ENCODE data around the gene DRG2.
A peak's percentile ranks its signal among the peaks of the same experiment; 100 is the strongest.

The DRG2 gene

DNA sequence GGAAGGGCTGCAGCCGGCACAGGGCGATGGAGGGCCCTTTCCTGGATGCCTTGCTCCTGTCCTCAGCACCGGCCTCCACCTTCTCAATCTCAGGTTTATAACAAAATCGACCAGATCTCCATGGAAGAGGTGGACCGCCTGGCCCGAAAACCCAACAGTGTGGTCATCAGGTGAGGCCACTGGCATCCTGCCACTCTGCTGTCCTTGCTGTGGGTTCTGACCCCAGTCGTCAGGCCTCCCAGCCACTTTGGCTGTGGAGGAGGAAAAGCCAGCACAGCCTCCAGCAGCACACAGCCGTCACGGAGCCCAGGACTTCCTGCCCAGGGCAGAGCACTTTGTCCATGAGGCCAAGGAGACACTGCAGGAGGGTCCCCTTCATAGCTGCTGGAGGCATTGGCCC is 14.1 kb downstream of the DRG2 start:
- Histone ChIP-seq H3K4me3 (ENCODE audit: low read depth in 1 of 2, low read length in 2 of 2) (no peak overlapping the region), H3K9me3 (ENCODE audit: insufficient read depth, low read length, severe bottlenecking) (no peaks in the 10 kb centered on the region), H3K4me2 (ENCODE audit: insufficient read depth, low read length) (no peak overlapping the region), H3K27ac (ENCODE audit: low read length) (no peak overlapping the region), H3K36me3 (ENCODE audit: insufficient read depth, low read length) (peaks cover 90% of the 10 kb centered on the region), H3K27me3 (ENCODE audit: insufficient read depth, low read length, poor library complexity) (no peaks in the 10 kb centered on the region), H3K4me1 (ENCODE audit: insufficient read depth, low read length) (no peaks in the 10 kb centered on the region), H3K79me2 (ENCODE audit: insufficient read depth, low read length) (no peaks in the 10 kb centered on the region), H2AFZ (ENCODE audit: low read depth, low read length) (no peak overlapping the region), H3K9ac (ENCODE audit: low read depth, low read length) (no peak overlapping the region), H4K20me1 (ENCODE audit: insufficient read depth, low read length) (peaks cover 8% of the 10 kb centered on the region; the same call in 1 of the 2 replicates)
- DNase-seq (no peak), ATAC-seq (ENCODE audit: insufficient read depth, low read depth) (no peak)
- TF ChIP-seq, protein P1, sequence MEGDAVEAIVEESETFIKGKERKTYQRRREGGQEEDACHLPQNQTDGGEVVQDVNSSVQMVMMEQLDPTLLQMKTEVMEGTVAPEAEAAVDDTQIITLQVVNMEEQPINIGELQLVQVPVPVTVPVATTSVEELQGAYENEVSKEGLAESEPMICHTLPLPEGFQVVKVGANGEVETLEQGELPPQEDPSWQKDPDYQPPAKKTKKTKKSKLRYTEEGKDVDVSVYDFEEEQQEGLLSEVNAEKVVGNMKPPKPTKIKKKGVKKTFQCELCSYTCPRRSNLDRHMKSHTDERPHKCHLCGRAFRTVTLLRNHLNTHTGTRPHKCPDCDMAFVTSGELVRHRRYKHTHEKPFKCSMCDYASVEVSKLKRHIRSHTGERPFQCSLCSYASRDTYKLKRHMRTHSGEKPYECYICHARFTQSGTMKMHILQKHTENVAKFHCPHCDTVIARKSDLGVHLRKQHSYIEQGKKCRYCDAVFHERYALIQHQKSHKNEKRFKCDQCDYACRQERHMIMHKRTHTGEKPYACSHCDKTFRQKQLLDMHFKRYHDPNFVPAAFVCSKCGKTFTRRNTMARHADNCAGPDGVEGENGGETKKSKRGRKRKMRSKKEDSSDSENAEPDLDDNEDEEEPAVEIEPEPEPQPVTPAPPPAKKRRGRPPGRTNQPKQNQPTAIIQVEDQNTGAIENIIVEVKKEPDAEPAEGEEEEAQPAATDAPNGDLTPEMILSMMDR (IDR thresholded peaks at IDR 0.05; ENCODE audit: borderline replicate concordance, extremely low read depth, low read length, poor library complexity, severe bottlenecking): no peak
- TF ChIP-seq EZH2 (IDR thresholded peaks at IDR 0.05; ENCODE audit: borderline replicate concordance, low read depth, low read length, severe bottlenecking): no peak

DNA sequence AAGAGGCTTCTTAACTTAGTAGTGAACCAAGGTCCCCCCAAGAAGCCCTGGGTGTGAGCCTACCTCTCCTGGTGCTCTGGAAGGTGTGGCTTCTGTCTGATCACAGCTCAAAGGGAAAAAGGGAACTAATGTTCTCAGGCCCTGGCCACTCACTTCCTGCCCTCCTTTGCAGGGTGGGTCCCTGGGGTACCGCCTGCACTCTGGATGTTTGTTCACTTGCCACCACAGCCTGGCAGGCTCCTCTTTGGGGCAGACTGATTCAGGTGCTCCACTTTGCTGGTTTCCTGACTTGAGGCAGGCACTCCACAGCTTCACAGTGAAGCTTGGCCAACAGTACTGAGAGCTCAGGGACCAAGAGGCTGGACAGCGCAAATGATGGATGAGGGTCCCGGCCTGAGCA is 14.9 kb downstream of the DRG2 start:
- no peak for TF ChIP-seq EZH2 (IDR thresholded peaks at IDR 0.05; ENCODE audit: borderline replicate concordance, low read depth, low read length, severe bottlenecking)
- TF ChIP-seq, protein P1 (IDR thresholded peaks at IDR 0.05; ENCODE audit: borderline replicate concordance, extremely low read depth, low read length, poor library complexity, severe bottlenecking): no peak
- Histone ChIP-seq H2AFZ (ENCODE audit: low read depth, low read length) (no peak overlapping the region), H3K9ac (ENCODE audit: low read depth, low read length) (no peak overlapping the region), H4K20me1 (ENCODE audit: insufficient read depth, low read length) (peaks cover 8% of the 10 kb centered on the region; the same call in 1 of the 2 replicates), H3K4me2 (ENCODE audit: insufficient read depth, low read length) (no peak overlapping the region), H3K4me1 (ENCODE audit: insufficient read depth, low read length) (no peaks in the 10 kb centered on the region), H3K27ac (ENCODE audit: low read length) (no peak overlapping the region), H3K4me3 (ENCODE audit: low read depth in 1 of 2, low read length in 2 of 2) (no peak overlapping the region), H3K36me3 (ENCODE audit: insufficient read depth, low read length) (peaks cover 88% of the 10 kb centered on the region), H3K79me2 (ENCODE audit: insufficient read depth, low read length) (no peaks in the 10 kb centered on the region), H3K9me3 (ENCODE audit: insufficient read depth, low read length, severe bottlenecking) (no peaks in the 10 kb centered on the region), H3K27me3 (ENCODE audit: insufficient read depth, low read length, poor library complexity) (no peaks in the 10 kb centered on the region)
- ATAC-seq (ENCODE audit: insufficient read depth, low read depth) (peak; percentile 29; the same call in 1 of the 3 replicates), DNase-seq (no peak)

DNA sequence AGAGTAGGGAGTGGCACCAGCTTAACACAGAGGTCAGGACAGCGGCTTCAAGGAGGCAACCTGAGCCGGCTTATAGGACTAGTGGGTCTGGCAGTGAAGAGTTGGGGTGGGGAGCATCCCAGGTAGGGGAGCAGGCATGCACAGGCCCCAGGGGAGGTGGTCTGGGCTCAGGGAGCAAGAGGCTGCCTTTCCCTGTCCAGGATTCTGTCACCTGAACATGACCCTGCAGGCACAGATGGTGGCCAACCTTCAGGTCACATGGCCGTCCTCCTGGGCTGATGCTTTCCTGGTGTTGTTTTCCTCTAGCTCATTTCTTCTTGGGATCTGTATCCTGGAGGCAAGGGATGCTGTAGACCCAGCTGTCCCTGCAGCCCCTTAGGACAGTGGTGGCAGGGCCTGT is 17.3 kb downstream of the DRG2 start:
- Histone ChIP-seq H3K4me2 (ENCODE audit: insufficient read depth, low read length) (no peak overlapping the region), H2AFZ (ENCODE audit: low read depth, low read length) (no peak overlapping the region), H3K27ac (ENCODE audit: low read length) (no peak overlapping the region), H3K9me3 (ENCODE audit: insufficient read depth, low read length, severe bottlenecking) (no peaks in the 10 kb centered on the region), H3K9ac (ENCODE audit: low read depth, low read length) (no peak overlapping the region), H3K36me3 (ENCODE audit: insufficient read depth, low read length) (peaks cover 64% of the 10 kb centered on the region), H3K27me3 (ENCODE audit: insufficient read depth, low read length, poor library complexity) (no peaks in the 10 kb centered on the region), H4K20me1 (ENCODE audit: insufficient read depth, low read length) (peaks cover 4% of the 10 kb centered on the region; the same call in 1 of the 2 replicates), H3K79me2 (ENCODE audit: insufficient read depth, low read length) (no peaks in the 10 kb centered on the region), H3K4me3 (ENCODE audit: low read depth in 1 of 2, low read length in 2 of 2) (no peak overlapping the region), H3K4me1 (ENCODE audit: insufficient read depth, low read length) (no peaks in the 10 kb centered on the region)
- ATAC-seq (ENCODE audit: insufficient read depth, low read depth) (no peak), DNase-seq (no peak)
- TF ChIP-seq, protein P1 (IDR thresholded peaks at IDR 0.05; ENCODE audit: borderline replicate concordance, extremely low read depth, low read length, poor library complexity, severe bottlenecking): no peak
- no peak for TF ChIP-seq EZH2 (IDR thresholded peaks at IDR 0.05; ENCODE audit: borderline replicate concordance, low read depth, low read length, severe bottlenecking)

DNA sequence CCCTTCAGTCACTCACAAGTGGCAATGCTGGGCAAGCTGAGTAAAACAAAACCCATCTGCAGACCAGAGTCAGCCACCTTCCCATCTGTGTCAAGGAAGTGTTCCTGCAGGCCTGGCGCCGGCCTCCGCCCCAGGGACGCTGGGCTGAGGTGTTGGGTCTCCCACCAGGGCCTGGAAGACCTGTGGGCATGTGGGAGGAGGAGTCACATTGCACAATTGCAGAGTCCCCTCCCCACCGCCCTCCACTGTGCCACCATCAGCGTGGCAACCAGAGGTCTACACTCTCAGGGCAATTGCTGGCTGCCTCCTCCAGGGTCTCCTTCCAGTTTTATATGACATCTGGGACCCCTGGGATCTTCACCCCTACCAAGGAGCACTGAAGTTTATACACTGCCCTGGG is 17.8 kb downstream of the DRG2 start:
- Histone ChIP-seq H3K79me2 (ENCODE audit: insufficient read depth, low read length) (no peaks in the 10 kb centered on the region), H2AFZ (ENCODE audit: low read depth, low read length) (no peak overlapping the region), H3K4me3 (ENCODE audit: low read depth in 1 of 2, low read length in 2 of 2) (no peak overlapping the region), H4K20me1 (ENCODE audit: insufficient read depth, low read length) (peaks cover under 1% of the 10 kb centered on the region; the same call in 1 of the 2 replicates), H3K27me3 (ENCODE audit: insufficient read depth, low read length, poor library complexity) (no peaks in the 10 kb centered on the region), H3K4me2 (ENCODE audit: insufficient read depth, low read length) (no peak overlapping the region), H3K9me3 (ENCODE audit: insufficient read depth, low read length, severe bottlenecking) (no peaks in the 10 kb centered on the region), H3K27ac (ENCODE audit: low read length) (no peak overlapping the region), H3K36me3 (ENCODE audit: insufficient read depth, low read length) (peaks cover 58% of the 10 kb centered on the region), H3K4me1 (ENCODE audit: insufficient read depth, low read length) (no peaks in the 10 kb centered on the region), H3K9ac (ENCODE audit: low read depth, low read length) (no peak overlapping the region)
- no peak for ATAC-seq (ENCODE audit: insufficient read depth, low read depth)
- DNase-seq: no peak
- TF ChIP-seq, protein P1 (IDR thresholded peaks at IDR 0.05; ENCODE audit: borderline replicate concordance, extremely low read depth, low read length, poor library complexity, severe bottlenecking): no peak
- TF ChIP-seq EZH2 (IDR thresholded peaks at IDR 0.05; ENCODE audit: borderline replicate concordance, low read depth, low read length, severe bottlenecking): no peak
